ENCODE measurements around the gene MGAT4A. TPM values are rescaled to one million over a fixed set of nuclear protein-coding genes. Genes with fewer than 3 reads are reported as not detected.

The MGAT4A gene
- total RNA-seq, 1 donor from 2014 or later = 20.0 TPM

GRCh38 chr2:98571796-98572195, 159.1 kb downstream of the MGAT4A start:
- intact Hi-C loops (cut with DNase I) = loop anchor here (10.0 kb wide), 1 partner anchor 157 kb away; no protein-coding TSS in a partner anchor
- no peak for ATAC-seq (ENCODE audit: poor library complexity)
- DNase-seq = no peak

- intact Hi-C loops (cut with DNase I) = loop anchor here (10.0 kb wide), 1 partner anchor 156 kb away; no protein-coding TSS in a partner anchor
- no peak for DNase-seq
- no peak for ATAC-seq (ENCODE audit: poor library complexity)
Observed at GRCh38 chr2:98571121-98571701, 159.7 kb downstream of the MGAT4A start.

DNA sequence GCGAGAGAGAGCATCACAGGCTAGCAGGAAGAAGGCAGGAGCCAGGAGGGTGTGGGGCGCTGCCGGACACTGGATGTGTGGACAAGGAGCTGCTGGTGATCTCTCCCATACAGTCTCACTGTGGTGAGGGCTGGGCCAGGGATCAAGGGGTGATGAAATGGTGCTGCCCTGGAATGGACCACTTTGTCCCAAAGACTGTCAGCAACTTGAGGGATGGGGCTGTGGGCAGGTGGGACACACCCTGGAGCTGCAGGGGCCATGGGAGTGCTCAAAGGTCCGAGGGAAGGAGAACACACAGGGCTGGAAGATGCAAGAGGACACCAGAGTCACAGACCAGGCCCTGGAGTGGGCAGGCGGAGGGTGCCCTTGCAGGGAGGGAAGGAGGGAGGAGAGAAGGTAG, 160.6 kb downstream of the MGAT4A start:
- ATAC-seq (ENCODE audit: poor library complexity) = no peak
- DNase-seq = no peak
- intact Hi-C loops (cut with DNase I) = loop anchor here (10.0 kb wide), 1 partner anchor 156 kb away; no protein-coding TSS in a partner anchor

- ATAC-seq (ENCODE audit: poor library complexity) = no peak
- intact Hi-C loops (cut with DNase I) = loop anchor here (10.0 kb wide), 2 partner anchors 125 to 155 kb away; partner anchors contain the start of gene INPP4A
- no peak for DNase-seq
Observed at GRCh38 chr2:98569915-98570314, 161.0 kb downstream of the MGAT4A start.

DNA sequence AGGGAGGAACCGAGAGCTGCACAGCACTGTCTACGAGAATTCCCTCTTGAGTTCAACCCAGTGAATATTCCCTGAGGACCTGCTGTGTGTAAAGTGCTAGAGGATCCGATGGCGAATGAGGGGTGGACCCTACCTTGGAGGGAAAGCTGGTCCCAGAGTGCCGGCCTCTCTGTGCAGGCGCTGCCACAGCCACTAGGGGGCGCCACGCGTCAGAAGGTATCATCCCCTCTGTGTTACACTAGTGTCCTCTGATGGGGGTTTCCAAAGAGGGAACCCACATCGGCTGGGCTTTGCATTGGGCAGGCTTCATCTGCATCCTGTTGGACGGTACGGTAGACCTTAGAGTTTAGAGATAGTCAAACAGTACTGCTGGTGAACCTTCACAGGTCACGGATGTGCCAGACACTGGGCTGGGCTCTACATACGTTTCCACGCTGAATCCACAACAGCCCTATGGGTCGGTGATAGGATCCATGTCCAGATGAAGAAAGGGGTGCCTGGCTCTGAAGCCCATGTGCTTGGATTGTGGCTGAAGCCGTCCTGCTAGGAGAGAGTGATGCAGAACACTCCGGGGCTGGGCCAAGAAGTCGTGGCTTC, 161.6 kb downstream of the MGAT4A start:
- DNase-seq (peak; percentile 72), ATAC-seq (ENCODE audit: poor library complexity) (peak; percentile 34)
- intact Hi-C loops (cut with DNase I) = loop anchor here (10.0 kb wide), 1 partner anchor 124 kb away; the partner anchor contains the start of gene INPP4A

Other genes starting within 250 kb of the MGAT4A start
- gene COA5, start 122.6 kb downstream of the MGAT4A start, total RNA-seq = 26.8 TPM
- gene UNC50, start 122.5 kb downstream of the MGAT4A start, total RNA-seq = 26.4 TPM
- 4.4 TPM for gene CRACDL, start 205.1 kb upstream of the MGAT4A start, total RNA-seq